HepG2 (cell line): Measurements from ENCODE around the gene LCK. TPM values are rescaled to one million over a fixed set of nuclear protein-coding genes. Genes with fewer than 3 reads are reported as not detected.
A peak's percentile ranks its signal among the peaks of the same experiment; 100 is the strongest.

Experiments
- ATAC-seq: fragments of 200-7000 bp; cut with Tn5 transposase; 3 replicates; pipeline ENCODE4 v1.9.1; 2020; ENCODE audit warnings: mild to moderate bottlenecking, moderate library complexity
- BruUV-seq: library from RNA; stranded (reverse); fragments of 400-500 nt; replicated peaks from 2 replicates; lab custom pipeline; 2021; lab: Mats Ljungman, UMichigan
- CTCF ChIA-PET: fragments of 300-600 bp; formaldehyde crosslinking; extraction: SDS; loops from one replicate; lab custom pipeline; 2021; ENCODE audit warnings: low total read pairs, inconsistent platforms, low intra/inter-chr PET ratio; lab: Yijun Ruan, JAX
- POLR2A ChIA-PET: fragments of 350-600 bp; sonication (Branson Sonifier 250); formaldehyde crosslinking; loops from one replicate; lab custom pipeline; 2020; ENCODE audit warnings: antibody characterized with exemption, inconsistent platforms; lab: Yijun Ruan, JAX
- DNase-seq: peaks from one replicate; pipeline ENCODE4 v3.0.0-alpha.2; 2015; ENCODE audit warnings: low spot score
- FAIRE-seq: peaks from 3 replicates; lab custom pipeline; 2011; peaks lifted over from hg19 to GRCh38; lab: Jason Lieb, UNC
- H2AFZ ChIP-seq: one replicate; pipeline ENCODE4 v1.6.1; 2011; ENCODE audit warnings: low read length, inconsistent platforms
- H3K27ac ChIP-seq: fragments of 300-600 bp; 3 replicates; pipeline ENCODE4 v1.8.0; 2011; ENCODE audit warnings: mixed run types, mild to moderate bottlenecking, mixed read lengths, low read length, inconsistent platforms; ENCODE audit not compliant: insufficient read depth; ENCODE audit errors: extremely low read length
- H3K27me3 ChIP-seq, 2 experiments: fragments of 200-600 bp in 1 of 2; 2 replicates in 1 of 2; 3 replicates in 1 of 2; pipeline versions ENCODE4 v1.6.0 to v1.8.0; 2011; ENCODE audit warnings: low read length in 2 of 2, mild to moderate bottlenecking in 2 of 2, moderate library complexity in 2 of 2, inconsistent platforms in 1 of 2; ENCODE audit not compliant: insufficient read depth in 2 of 2, control insufficient read depth in 1 of 2
- H3K36me3 ChIP-seq, 2 experiments: fragments of 200-600 bp in 1 of 2; replicated peaks in 1 of 2; 2 replicates in 1 of 2; 3 replicates in 1 of 2; pipeline versions ENCODE4 v1.5.1 to v1.8.0; 2011; ENCODE audit warnings: low read length in 2 of 2, inconsistent platforms in 1 of 2; ENCODE audit not compliant: insufficient read depth in 2 of 2, control insufficient read depth in 1 of 2
- H3K4me1 ChIP-seq: 2 replicates; pipeline ENCODE4 v1.5.1; 2012; ENCODE audit warnings: low read length, inconsistent platforms; ENCODE audit not compliant: insufficient read depth
- H3K4me2 ChIP-seq: 2 replicates; pipeline ENCODE4 v1.6.0; 2011; ENCODE audit warnings: low read depth, low read length, inconsistent platforms
- H3K4me3 ChIP-seq, 3 experiments: fragments of 200-600 bp in 1 of 3; sonication (generic), shearing (Covaris generic) in 1 of 3; replicated peaks in 1 of 3; 2 replicates each; pipeline ENCODE4 v1.5.1; 2011 to 2016; ENCODE audit warnings: low read length in 3 of 3, inconsistent platforms in 2 of 3, low read depth in 2 of 3, mild to moderate bottlenecking in 2 of 3, control low read depth in 1 of 3, mixed read lengths in 1 of 3; ENCODE audit not compliant: insufficient read depth in 1 of 3
- H3K79me2 ChIP-seq: one replicate; pipeline ENCODE4 v1.6.1; 2011; ENCODE audit warnings: low read length, inconsistent platforms; ENCODE audit not compliant: insufficient read depth
- H3K9ac ChIP-seq: 2 replicates; pipeline ENCODE4 v1.6.0; 2011; ENCODE audit warnings: mild to moderate bottlenecking, low read depth, low read length, inconsistent platforms; ENCODE audit not compliant: insufficient read depth
- H3K9me3 ChIP-seq: 2 replicates; pipeline ENCODE4 v1.5.1; 2012; ENCODE audit warnings: mild to moderate bottlenecking, low read length
- H4K20me1 ChIP-seq: 2 replicates; pipeline ENCODE4 v1.6.0; 2011; ENCODE audit warnings: inconsistent platforms, mild to moderate bottlenecking, low read length, moderate library complexity; ENCODE audit not compliant: insufficient read depth
- FIP1L1 ChIP-seq: fragments of 200-400 bp; formaldehyde crosslinking; IDR thresholded peaks from 2 replicates; pipeline ENCODE4 v1.6.1; 2018; ENCODE audit warnings: low read depth, mild to moderate bottlenecking, low read length, moderate library complexity, borderline replicate concordance; ENCODE audit not compliant: insufficient read depth
- POLR2G ChIP-seq: fragments of 200-400 bp; formaldehyde crosslinking; IDR thresholded peaks from 2 replicates; pipeline ENCODE4 v1.6.1; 2018; ENCODE audit warnings: mild to moderate bottlenecking, low read depth, low read length, moderate library complexity
- PPARG ChIP-seq: conservative IDR thresholded peaks from 2 replicates; pipeline ENCODE4 v1.6.1; 2016; ENCODE audit warnings: missing biosample characterization, missing genetic modification reagents
- RBFOX2 ChIP-seq: fragments of 200-400 bp; formaldehyde crosslinking; IDR thresholded peaks from 2 replicates; pipeline ENCODE4 v1.6.1; 2017; ENCODE audit warnings: low read depth, mild to moderate bottlenecking, low read length
- RBM22 ChIP-seq: fragments of 200-400 bp; formaldehyde crosslinking; optimal IDR thresholded peaks from 2 replicates; pipeline ENCODE3; 2017; ENCODE audit warnings: mild to moderate bottlenecking, low read length, moderate library complexity
- ZNF431 ChIP-seq: sonication (generic); formaldehyde crosslinking; IDR thresholded peaks from 2 replicates; pipeline ENCODE4 v1.9.0; 2022; ENCODE audit warnings: missing genetic modification reagents, low read depth, mild to moderate bottlenecking, borderline replicate concordance
- ZNF44 ChIP-seq: sonication (generic); formaldehyde crosslinking; IDR thresholded peaks from 2 replicates; pipeline ENCODE4 v1.5.1; 2020; ENCODE audit warnings: mild to moderate bottlenecking, missing genetic modification reagents
- WGBS: methylation state at CpG from one replicate; pipeline ENCODE4 v1.1.6; 2017; ENCODE audit warnings: low lambda C conversion rate; 5-methylcytosine and 5-hydroxymethylcytosine counted together
- in situ Hi-C: cut with HindIII; loops from 2 replicates; pipeline ENCODE4 v1.10.0; 2017; ENCODE audit warnings: low pct_unique_long_range_greater_than_20kb; ENCODE audit not compliant: extremely low pct_ligation_motif_present
- intact Hi-C: fragments of 100-400 bp; cut with micrococcal nuclease; formaldehyde crosslinking; loops from one replicate; pipeline ENCODE4 v1.10.0; 2022; ENCODE audit not compliant: unreplicated experiment
- polyA plus RNA-seq, 8 experiments: library from polyadenylated mRNA; depleted of rRNA in 3 of 8; stranded (reverse) in 7 of 8; unstranded in 1 of 8; fragments of >200 nt; fragmentation: Illumina TruSeq in 4 of 8; extraction: Trizol in 4 of 8; gene quantifications; 2 replicates each; pipeline versions ENCODE4 v1.2.1 to v1.2.3, GENCODE V29; 2011 to 2016; ENCODE audit warnings: low read depth in 4 of 8, missing spikeins in 1 of 8, mixed read lengths in 1 of 8; ENCODE audit not compliant: insufficient read depth in 1 of 8
- total RNA-seq, 5 experiments: library from RNA; depleted of rRNA; stranded (reverse); fragments of >200 nt; fragmentation: Illumina TruSeq; extraction: Trizol; gene quantifications; 2 replicates each; pipeline ENCODE4 v1.2.3, GENCODE V29; 2016; ENCODE audit warnings: low read depth in 1 of 5
- TF ChIP-seq, protein P1 (sequence below): sonication (generic); formaldehyde crosslinking; IDR thresholded peaks from 2 replicates; pipeline ENCODE4 v1.4.0; 2020; ENCODE audit warnings: mild to moderate bottlenecking, missing genetic modification reagents

The LCK gene
- total and polyA plus RNA-seq, 2 of the 13 experiments (the other 11 are each of a cell fraction or from before 2014, with no cell fraction given), result 0.93 to 1.8 TPM

GRCh38 chr1:32330558-32331151 lies 79.6 kb downstream of the LCK start:
- POLR2A ChIA-PET, result interaction anchor here (1.0 to 4.8 kb wide), 6 partner anchors 8 to 90 kb away, joined by 3 to 84 read pairs (median 18); partner anchors contain the start of gene BSDC1
- FAIRE-seq, result no peak

DNA sequence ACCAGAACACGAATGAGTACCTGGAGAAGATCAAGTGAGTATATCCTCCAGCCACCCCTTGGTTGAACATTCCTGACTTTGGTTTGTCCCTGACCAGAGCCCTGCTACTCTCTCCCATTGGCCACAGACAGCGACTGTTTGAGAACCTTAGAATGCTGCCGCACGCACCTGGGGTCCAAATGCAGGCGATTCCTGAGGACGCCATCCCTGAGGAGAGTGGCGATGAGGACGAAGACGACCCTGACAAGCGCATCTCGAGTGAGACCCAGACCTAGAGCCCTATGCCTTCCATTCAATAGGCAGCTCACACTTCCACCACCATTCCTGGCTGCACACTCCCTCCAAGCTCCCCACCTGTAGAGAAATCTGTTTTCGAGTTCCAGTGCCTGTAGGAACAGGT lies 80.5 kb downstream of the LCK start:
- Histone ChIP-seq H3K36me3 (peaks cover 44 to 75% of the 10 kb centered on the region in 2 experiments), H3K79me2 (peaks cover 14% of the 10 kb centered on the region), H3K9me3 (no peaks in the 10 kb centered on the region), H3K27ac (no peak overlapping the region), H3K9ac (no peak overlapping the region), H3K4me3 (no peak overlapping the region), H3K27me3 (no peaks in the 10 kb centered on the region), H3K4me1 (peaks cover 21% of the 10 kb centered on the region), H2AFZ (no peak overlapping the region)
- in situ Hi-C loops, result no loop called here
- 99% methylated on average over 9 of the region's 12 CpGs for WGBS
- no TSS peak for BruUV-seq
- POLR2A ChIA-PET, result interaction anchor here (1.1 to 4.8 kb wide), 8 partner anchors 9 to 131 kb away, joined by 3 to 84 read pairs (median 8); partner anchors contain the start of genes BSDC1, CCDC28B and HDAC1
- CTCF ChIA-PET, result no interaction called here
- TF ChIP-seq, protein P1, sequence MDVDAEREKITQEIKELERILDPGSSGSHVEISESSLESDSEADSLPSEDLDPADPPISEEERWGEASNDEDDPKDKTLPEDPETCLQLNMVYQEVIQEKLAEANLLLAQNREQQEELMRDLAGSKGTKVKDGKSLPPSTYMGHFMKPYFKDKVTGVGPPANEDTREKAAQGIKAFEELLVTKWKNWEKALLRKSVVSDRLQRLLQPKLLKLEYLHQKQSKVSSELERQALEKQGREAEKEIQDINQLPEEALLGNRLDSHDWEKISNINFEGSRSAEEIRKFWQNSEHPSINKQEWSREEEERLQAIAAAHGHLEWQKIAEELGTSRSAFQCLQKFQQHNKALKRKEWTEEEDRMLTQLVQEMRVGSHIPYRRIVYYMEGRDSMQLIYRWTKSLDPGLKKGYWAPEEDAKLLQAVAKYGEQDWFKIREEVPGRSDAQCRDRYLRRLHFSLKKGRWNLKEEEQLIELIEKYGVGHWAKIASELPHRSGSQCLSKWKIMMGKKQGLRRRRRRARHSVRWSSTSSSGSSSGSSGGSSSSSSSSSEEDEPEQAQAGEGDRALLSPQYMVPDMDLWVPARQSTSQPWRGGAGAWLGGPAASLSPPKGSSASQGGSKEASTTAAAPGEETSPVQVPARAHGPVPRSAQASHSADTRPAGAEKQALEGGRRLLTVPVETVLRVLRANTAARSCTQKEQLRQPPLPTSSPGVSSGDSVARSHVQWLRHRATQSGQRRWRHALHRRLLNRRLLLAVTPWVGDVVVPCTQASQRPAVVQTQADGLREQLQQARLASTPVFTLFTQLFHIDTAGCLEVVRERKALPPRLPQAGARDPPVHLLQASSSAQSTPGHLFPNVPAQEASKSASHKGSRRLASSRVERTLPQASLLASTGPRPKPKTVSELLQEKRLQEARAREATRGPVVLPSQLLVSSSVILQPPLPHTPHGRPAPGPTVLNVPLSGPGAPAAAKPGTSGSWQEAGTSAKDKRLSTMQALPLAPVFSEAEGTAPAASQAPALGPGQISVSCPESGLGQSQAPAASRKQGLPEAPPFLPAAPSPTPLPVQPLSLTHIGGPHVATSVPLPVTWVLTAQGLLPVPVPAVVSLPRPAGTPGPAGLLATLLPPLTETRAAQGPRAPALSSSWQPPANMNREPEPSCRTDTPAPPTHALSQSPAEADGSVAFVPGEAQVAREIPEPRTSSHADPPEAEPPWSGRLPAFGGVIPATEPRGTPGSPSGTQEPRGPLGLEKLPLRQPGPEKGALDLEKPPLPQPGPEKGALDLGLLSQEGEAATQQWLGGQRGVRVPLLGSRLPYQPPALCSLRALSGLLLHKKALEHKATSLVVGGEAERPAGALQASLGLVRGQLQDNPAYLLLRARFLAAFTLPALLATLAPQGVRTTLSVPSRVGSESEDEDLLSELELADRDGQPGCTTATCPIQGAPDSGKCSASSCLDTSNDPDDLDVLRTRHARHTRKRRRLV, result no peak
- TF ChIP-seq ZNF431 (CRISPR knock-in tag) (no peak), RBM22 (peak; percentile 66), POLR2G (0 out of 2 replicates have a peak, but pooled peaks have one; percentile 21)
- TF ChIP-seq, all 625 proteins: peak for 2
- no peak for DNase-seq
- no peak for ATAC-seq
- intact Hi-C loops, result loop anchor here (10.0 kb wide), 1 partner anchor 63 kb away; the partner anchor contains the start of gene BSDC1
- no peak for FAIRE-seq
- H4K20me1 ChIP-seq, result peaks cover 14% of the 10 kb centered on the region
- H3K4me2 ChIP-seq, result no peak overlapping the region

More at GRCh38 chr1:32330558-32331151, 79.6 kb downstream of the LCK start:
- TF ChIP-seq FIP1L1 (no peak), ZNF44 (CRISPR knock-in tag) (no peak), PPARG (CRISPR knock-in tag) (no peak), RBFOX2 (0 out of 2 replicates have a peak, but pooled peaks have one; percentile 20)
- CTCF ChIA-PET, result no interaction called here
- Histone ChIP-seq H3K27me3 (no peaks in the 10 kb centered on the region), H3K79me2 (peaks cover 14% of the 10 kb centered on the region), H3K9ac (no peak overlapping the region), H3K4me3 (no peak overlapping the region), H3K9me3 (no peaks in the 10 kb centered on the region), H3K27ac (no peak overlapping the region), H3K4me1 (peaks cover 19% of the 10 kb centered on the region), H4K20me1 (peaks cover 14% of the 10 kb centered on the region), H3K36me3 (peaks cover 44 to 80% of the 10 kb centered on the region in 2 experiments), H2AFZ (no peak overlapping the region), H3K4me2 (no peak overlapping the region)
- in situ Hi-C loops (no loop called here), intact Hi-C loops (loop anchor here (10.0 kb wide), 1 partner anchor 64 kb away; the partner anchor contains the start of gene BSDC1)
- no TSS peak for BruUV-seq
- 100% methylated on average over 4 of the region's 12 CpGs for WGBS
- ATAC-seq (no peak), DNase-seq (no peak)
